22Rv1 (cell line): ENCODE results near the gene TMEM131.

ENCODE experiments used
- CTCF ChIP-seq: fragments of 450-650 bp; IDR thresholded peaks from 2 replicates; pipeline ENCODE4 v1.5.1; 2017; ENCODE audit warnings: mild to moderate bottlenecking
- ZFX ChIP-seq: fragments of 450-650 bp; IDR thresholded peaks from 2 replicates; pipeline ENCODE4 v1.6.1; 2017; ENCODE audit warnings: antibody characterized with exemption, borderline replicate concordance

GRCh38 chr2:97851172-97851571 lies 144.6 kb downstream of the TMEM131 start:
- TF ChIP-seq CTCF (no peak), ZFX (no peak)
